Measurements from ENCODE around the gene TRMT1L.

TRMT1L gene

DNA sequence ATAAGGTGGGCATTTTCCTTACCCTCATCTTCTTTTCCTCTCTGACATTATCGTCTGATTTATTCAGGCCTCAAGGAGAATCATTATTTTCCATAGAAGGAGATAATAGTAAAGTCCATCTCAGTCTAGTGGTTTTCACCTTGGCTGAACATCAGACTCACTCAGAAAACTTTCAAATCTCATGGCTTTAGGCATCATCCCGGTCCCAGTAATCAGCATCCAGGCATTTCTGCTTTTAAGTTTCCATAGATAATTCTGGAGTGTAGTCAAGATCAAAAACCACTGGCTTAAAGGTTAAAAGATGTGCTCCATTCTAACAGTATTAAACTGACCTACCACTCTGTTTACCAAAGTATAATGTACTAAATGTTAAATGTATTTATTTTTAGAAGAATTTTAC, 62.0 kb downstream of the TRMT1L start:
- H3K27ac ChIP-seq: no peak overlapping the region
- TF ChIP-seq ZFX (IDR thresholded peaks at IDR 0.05; ENCODE audit: borderline replicate concordance): no peak
- TF ChIP-seq, protein P1, sequence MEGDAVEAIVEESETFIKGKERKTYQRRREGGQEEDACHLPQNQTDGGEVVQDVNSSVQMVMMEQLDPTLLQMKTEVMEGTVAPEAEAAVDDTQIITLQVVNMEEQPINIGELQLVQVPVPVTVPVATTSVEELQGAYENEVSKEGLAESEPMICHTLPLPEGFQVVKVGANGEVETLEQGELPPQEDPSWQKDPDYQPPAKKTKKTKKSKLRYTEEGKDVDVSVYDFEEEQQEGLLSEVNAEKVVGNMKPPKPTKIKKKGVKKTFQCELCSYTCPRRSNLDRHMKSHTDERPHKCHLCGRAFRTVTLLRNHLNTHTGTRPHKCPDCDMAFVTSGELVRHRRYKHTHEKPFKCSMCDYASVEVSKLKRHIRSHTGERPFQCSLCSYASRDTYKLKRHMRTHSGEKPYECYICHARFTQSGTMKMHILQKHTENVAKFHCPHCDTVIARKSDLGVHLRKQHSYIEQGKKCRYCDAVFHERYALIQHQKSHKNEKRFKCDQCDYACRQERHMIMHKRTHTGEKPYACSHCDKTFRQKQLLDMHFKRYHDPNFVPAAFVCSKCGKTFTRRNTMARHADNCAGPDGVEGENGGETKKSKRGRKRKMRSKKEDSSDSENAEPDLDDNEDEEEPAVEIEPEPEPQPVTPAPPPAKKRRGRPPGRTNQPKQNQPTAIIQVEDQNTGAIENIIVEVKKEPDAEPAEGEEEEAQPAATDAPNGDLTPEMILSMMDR (IDR thresholded peaks at IDR 0.05): no peak

DNA sequence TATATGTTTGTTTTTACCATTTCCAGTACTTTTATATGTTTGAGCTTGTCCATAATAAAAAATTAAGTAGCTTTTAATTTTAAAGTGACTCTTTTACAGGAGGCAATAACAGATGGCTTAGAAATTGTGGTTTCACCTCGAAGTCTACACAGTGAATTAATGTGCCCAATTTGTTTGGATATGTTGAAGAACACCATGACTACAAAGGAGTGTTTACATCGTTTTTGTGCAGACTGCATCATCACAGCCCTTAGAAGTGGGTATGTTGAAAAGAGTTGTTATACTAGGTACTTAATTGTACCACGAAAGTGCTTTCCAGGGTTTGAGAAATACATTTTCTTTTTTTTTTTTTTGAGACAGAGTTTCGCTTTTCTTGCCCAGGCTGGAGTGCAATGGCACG, 65.3 kb downstream of the TRMT1L start:
- H3K27ac ChIP-seq: no peak overlapping the region
- TF ChIP-seq ZFX (IDR thresholded peaks at IDR 0.05; ENCODE audit: borderline replicate concordance): no peak
- TF ChIP-seq, protein P1 (IDR thresholded peaks at IDR 0.05): no peak

DNA sequence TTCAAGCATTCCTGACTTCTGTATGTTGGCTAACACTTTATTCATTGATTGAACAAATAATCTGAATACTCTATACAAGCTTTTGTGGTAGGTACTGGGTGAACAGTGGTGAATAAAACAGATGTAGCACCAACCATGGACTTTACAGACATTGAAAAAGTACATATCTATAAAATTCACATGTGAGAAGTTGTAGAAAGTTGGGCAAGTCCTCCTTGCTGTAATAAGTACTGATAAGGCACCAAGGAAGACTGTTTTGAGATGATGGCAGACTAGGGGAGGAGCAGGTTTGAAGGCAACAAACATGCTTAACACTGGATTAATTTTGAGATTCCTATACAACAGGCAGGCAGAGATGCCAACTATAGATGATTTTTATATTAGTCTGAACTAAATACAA, 69.0 kb downstream of the TRMT1L start:
- H3K27ac ChIP-seq: no peak overlapping the region
- TF ChIP-seq, protein P1 (IDR thresholded peaks at IDR 0.05): no peak
- TF ChIP-seq ZFX (IDR thresholded peaks at IDR 0.05; ENCODE audit: borderline replicate concordance): no peak

DNA sequence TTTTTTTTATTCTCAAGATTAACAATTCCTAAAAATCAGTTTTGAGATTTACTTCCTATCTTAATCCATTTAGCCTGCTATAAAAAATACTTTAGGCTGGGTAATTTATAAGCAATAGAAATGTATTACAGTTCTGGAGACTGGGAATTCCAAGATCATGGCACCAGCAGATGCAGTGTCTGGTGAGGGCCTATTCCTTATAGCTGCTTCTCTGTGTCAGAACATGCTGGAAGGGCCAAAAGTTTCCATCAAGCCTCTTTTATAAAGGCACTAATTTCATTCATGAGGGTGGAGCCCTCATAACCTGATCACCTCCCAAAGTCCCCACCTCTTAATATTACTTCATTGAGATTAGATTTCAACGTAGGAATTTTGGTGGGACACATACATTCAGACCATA, 69.7 kb downstream of the TRMT1L start:
- no peak overlapping the region for H3K27ac ChIP-seq
- no peak for TF ChIP-seq ZFX (IDR thresholded peaks at IDR 0.05; ENCODE audit: borderline replicate concordance)
- TF ChIP-seq, protein P1 (IDR thresholded peaks at IDR 0.05): no peak

DNA sequence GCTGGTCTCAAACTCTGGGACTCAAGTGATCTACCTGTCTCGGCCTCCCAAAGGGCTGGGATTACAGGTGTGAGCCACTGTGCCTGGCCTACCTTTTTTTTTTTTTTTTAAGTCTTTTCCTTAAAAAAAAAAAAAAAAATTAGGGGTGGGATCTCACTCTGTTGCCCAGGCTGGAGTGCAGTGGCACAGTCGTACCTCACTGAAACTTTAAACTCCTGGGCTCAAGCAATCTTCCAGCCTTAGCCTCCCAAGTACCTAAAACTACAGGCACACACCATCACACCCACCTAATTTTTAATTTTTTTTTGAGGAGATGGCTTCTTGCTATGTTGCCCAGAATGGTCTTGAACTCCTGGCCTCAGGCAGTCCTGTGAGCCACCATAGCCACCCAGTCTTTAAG, 72.9 kb downstream of the TRMT1L start:
- TF ChIP-seq, protein P1 (IDR thresholded peaks at IDR 0.05): no peak
- TF ChIP-seq ZFX (IDR thresholded peaks at IDR 0.05; ENCODE audit: borderline replicate concordance): no peak
- H3K27ac ChIP-seq: no peak overlapping the region

DNA sequence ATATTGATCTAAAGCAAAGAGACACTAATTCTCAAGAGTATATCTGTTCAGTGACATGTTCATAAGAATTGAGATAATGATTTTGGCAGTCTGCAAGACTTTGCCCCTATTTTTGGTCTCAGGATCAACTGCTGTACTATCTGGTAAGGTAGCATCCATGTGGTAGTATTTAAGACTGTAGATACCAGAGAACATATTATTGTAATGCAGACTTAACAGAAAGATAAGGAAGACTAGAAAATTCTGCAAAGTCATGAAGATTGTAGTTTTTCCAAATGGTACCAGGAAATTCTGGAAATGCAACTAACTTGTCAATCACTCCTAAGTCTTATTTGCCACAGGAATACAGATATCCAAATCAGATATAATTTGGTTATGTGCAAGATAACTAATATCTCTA, 76.3 kb downstream of the TRMT1L start:
- H3K27ac ChIP-seq: no peak overlapping the region
- TF ChIP-seq ZFX (IDR thresholded peaks at IDR 0.05; ENCODE audit: borderline replicate concordance): no peak
- TF ChIP-seq, protein P1 (IDR thresholded peaks at IDR 0.05): no peak

DNA sequence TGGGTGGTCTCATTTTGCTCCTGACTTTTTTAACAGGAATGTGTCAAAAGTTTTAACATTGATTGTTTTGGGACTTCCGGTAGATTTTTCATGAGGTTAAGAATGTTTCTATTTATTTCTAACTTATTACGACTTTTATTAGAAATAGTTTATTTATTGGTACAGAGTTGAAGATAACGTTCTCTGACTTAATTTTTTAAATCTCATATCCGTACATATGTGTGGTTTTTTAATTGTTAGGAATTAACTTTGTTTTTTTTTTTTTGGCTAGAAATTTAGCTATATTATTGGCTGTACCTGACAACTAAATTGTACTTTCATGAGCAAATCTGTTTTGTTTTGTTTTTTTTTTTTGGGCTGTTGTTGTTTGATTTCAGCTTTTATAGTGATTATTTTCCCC, 79.4 kb downstream of the TRMT1L start:
- TF ChIP-seq, protein P1 (IDR thresholded peaks at IDR 0.05): no peak
- TF ChIP-seq ZFX (IDR thresholded peaks at IDR 0.05; ENCODE audit: borderline replicate concordance): no peak
- no peak overlapping the region for H3K27ac ChIP-seq

Data from 22Rv1 (cell line).